Small intestine (tissue), 7 donors: ENCODE measurements around the gene LINC00237. TPM values are rescaled to one million over a fixed set of nuclear protein-coding genes. Genes with fewer than 3 reads are reported as not detected.

Experiments used
- DNase-seq, 2 donors: peaks; one replicate each; pipeline versions ENCODE4 v3.0.0 to v3.0.0-alpha.2; 2013
- FAIRE-seq: peaks from 2 replicates; lab custom pipeline; 2012; peaks lifted over from hg19 to GRCh38; lab: Jason Lieb, UNC
- H3K27ac ChIP-seq, 3 donors: one replicate each; pipeline ENCODE4 v1.5.1; 2013; ENCODE audit warnings: low read length in 2 of 3, mild to moderate bottlenecking in 2 of 3, control low read depth in 1 of 3, inconsistent platforms in 1 of 3, low read depth in 1 of 3, moderate library complexity in 1 of 3
- H3K27me3 ChIP-seq, 3 donors: one replicate each; pipeline ENCODE4 v1.6.1; 2013; ENCODE audit warnings: low read length in 3 of 3, inconsistent platforms in 1 of 3; ENCODE audit not compliant: control insufficient read depth in 3 of 3, insufficient read depth in 3 of 3
- H3K36me3 ChIP-seq, 3 donors: one replicate each; pipeline ENCODE4 v1.6.1; 2013; ENCODE audit warnings: low read length in 3 of 3, inconsistent platforms in 1 of 3, low read depth in 1 of 3, mild to moderate bottlenecking in 1 of 3, moderate library complexity in 1 of 3; ENCODE audit not compliant: control insufficient read depth in 3 of 3, insufficient read depth in 2 of 3
- H3K4me1 ChIP-seq, 3 donors: one replicate each; pipeline ENCODE4 v1.6.1; 2013; ENCODE audit warnings: low read length in 2 of 3, inconsistent platforms in 1 of 3, low read depth in 1 of 3, mild to moderate bottlenecking in 1 of 3, moderate library complexity in 1 of 3; ENCODE audit not compliant: control insufficient read depth in 3 of 3, insufficient read depth in 2 of 3
- H3K4me3 ChIP-seq, 3 donors: one replicate each; pipeline ENCODE4 v1.5.1; 2013; ENCODE audit warnings: low read length in 3 of 3, control low read depth in 1 of 3, inconsistent platforms in 1 of 3, low read depth in 1 of 3, mild to moderate bottlenecking in 1 of 3, moderate library complexity in 1 of 3
- H3K9me3 ChIP-seq, 2 donors: one replicate each; pipeline ENCODE4 v1.6.1; 2013; ENCODE audit warnings: low read depth in 1 of 2, low read length in 1 of 2; ENCODE audit not compliant: control insufficient read depth in 2 of 2, insufficient read depth in 1 of 2
- WGBS, 3 donors: extraction: QIAGEN DNeasy Blood & Tissue Kit; methylation state at CpG; one replicate each; pipeline ENCODE4 v1.1.7; 2013; 5-methylcytosine and 5-hydroxymethylcytosine counted together
- polyA plus RNA-seq, 4 donors: library from polyadenylated mRNA; stranded (reverse) in 3 of 4; unstranded in 1 of 4; fragments of 200-250 nt in 3 of 4; fragments of 120-200 nt in 1 of 4; gene quantifications; one replicate each; pipeline versions ENCODE4 v1.2.1 to v1.2.3, GENCODE V29; 2013
- donor health status: healthy with polysubstance abuse.
- donor health status: control.
- donor health status: control.
- donor health status: Bipolar disorder and iron deficiency.
- donor health status: healthy.

Gene LINC00237
- polyA plus RNA-seq, 4 donors = not detected

DNA sequence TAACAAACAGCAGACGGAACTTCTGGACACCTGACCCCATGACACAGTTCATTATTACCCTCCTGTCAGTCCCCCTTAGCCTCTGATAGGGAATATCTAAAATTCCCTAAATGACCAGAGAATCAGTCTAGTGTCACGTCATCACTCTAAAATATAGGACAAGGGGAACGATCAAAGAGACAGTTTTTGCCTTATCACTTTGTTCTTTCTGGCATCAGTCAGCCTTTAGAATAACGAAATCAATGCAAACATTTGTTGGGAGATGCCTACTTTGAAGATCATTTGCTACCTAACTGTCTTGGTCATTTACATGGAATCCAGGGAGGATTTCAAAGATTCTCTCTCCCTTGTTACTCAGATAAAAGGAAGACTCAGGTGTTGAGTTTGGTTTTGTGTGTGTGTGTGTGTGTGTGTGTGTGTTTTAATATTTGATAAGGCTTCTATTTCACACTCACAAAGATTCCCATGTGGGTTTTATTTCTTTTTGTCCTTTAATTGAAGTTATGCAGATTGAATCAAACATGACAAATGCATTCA lies 28.3 kb downstream of the LINC00237 start:
- no peaks in the 10 kb centered on the region for H3K4me1 ChIP-seq
- WGBS, 3 donors = 58 to 64% (median 61%) methylated on average over 4 of the region's 4 CpGs
- H3K4me3 ChIP-seq = no peak overlapping the region
- no peaks in the 10 kb centered on the region for H3K9me3 ChIP-seq
- no peaks in the 10 kb centered on the region for H3K36me3 ChIP-seq
- H3K27me3 ChIP-seq = no peaks in the 10 kb centered on the region
- FAIRE-seq (no peak), DNase-seq (no peak)
- H3K27ac ChIP-seq = no peak overlapping the region

DNA sequence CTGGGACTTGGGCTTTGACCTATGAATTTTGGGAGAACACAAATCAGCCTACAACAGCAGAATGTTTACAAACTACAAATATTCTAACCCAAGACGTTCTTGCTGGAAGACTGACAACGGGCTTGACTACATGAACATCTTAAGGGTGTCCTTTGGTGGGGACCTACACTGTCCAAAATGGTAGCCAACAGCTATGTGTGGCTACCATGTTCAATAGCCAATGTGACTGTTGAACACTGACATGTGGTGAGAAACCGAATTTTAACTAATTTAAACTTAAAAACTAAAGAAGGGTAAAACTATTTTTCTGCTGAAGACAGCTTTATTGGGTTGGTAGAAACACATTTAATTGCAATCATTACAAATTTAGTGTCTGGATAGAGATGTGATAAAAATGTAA lies 30.1 kb downstream of the LINC00237 start:
- Histone ChIP-seq H3K4me1 (no peaks in the 10 kb centered on the region), H3K36me3 (no peaks in the 10 kb centered on the region), H3K27ac (no peak overlapping the region), H3K27me3 (peaks cover 0 to 3% (median 0%) of the 10 kb centered on the region in 3 donors), H3K9me3 (no peaks in the 10 kb centered on the region), H3K4me3 (no peak overlapping the region)
- no peak for DNase-seq
- whole genome bisulfite sequencing, 3 donors = 71 to 85% (median 72%) methylated on average over 3 of the region's 3 CpGs
- FAIRE-seq = no peak

DNA sequence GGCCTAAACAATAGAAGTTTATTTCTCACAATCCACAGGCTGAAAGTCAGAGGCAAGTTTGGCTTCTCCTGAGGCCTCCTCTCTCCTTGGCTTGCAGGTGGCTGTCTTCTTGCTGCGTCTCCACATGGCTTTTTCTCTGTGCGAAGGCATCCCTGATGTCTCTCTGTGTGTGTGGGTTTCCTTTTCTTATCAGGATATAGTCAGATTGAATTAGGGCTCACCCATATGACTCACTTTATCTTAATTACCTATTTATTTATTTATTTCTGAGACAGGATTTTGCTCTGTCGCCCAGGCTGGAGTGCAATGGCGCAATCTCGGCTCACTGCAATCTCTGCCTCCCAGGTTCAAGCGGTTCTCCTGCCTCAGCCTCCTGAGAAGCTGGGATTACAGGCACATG lies 30.7 kb downstream of the LINC00237 start:
- no peak overlapping the region for H3K4me3 ChIP-seq
- H3K9me3 ChIP-seq = no peaks in the 10 kb centered on the region
- H3K27ac ChIP-seq = no peak overlapping the region
- H3K4me1 ChIP-seq = no peaks in the 10 kb centered on the region
- WGBS, 3 donors = 28 to 81% (median 70%) methylated on average over 6 of the region's 6 CpGs
- DNase-seq = peak in 1 of 2 donors; percentile 8
- no peak for FAIRE-seq
- peaks cover 0 to 3% (median 0%) of the 10 kb centered on the region in 3 donors for H3K27me3 ChIP-seq
- no peaks in the 10 kb centered on the region for H3K36me3 ChIP-seq

DNA sequence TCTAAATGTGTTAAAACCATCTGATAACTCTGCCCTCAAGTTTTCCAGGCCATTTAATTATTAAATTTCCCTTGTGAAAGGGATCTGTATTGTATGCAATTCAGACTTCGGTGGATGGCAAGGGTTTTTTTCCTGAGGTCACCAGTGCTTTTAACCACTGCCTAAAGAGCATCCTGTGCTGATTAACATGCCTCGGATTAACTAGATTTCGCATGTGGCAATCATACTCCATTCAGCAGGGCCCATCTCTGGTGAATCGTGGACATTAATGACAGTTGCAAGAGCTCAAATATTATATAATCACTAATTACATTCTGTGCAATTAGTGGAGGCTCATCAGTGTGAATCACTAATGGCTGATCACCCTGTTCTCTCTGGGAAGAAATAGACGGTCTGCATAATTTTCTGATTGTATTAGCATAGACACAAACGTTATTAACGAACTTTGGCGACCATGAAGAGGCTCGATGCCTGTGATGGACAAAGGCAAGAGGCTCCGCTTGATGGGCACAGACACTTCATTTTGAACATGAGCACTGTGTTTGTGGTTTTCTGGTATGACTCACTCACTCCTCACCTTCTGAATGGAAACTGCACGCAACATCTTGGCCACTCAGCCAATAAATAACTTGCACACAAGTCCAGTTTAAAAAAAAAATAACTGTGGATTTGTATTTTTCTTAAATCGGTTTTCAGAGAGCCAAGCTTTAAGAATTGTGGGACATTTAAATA lies 31.4 kb downstream of the LINC00237 start:
- WGBS, 3 donors = 69 to 80% (median 77%) methylated on average over 12 of the region's 12 CpGs
- DNase-seq (no peak), FAIRE-seq (no peak)
- Histone ChIP-seq H3K27ac (no peak overlapping the region), H3K27me3 (peaks cover 0 to 3% (median 0%) of the 10 kb centered on the region in 3 donors), H3K4me1 (no peaks in the 10 kb centered on the region), H3K9me3 (no peaks in the 10 kb centered on the region), H3K36me3 (no peaks in the 10 kb centered on the region), H3K4me3 (no peak overlapping the region)

DNA sequence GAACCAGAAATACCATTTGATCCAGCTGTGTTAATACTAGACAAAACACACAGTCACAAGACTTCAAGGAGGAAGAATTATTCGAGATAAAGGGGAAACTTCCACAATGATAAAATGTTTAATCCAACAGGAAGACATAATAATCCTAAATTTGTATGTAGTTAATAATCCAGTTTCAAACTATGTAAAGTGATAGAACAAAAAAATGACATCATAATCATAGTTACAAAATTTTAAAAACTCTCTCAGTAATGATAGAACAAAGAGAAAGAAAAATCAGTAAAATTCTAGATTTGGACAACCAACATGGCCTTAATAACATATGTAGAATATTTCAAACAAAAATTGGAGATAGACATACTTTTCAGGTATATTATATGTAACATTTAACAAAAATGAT lies 38.9 kb downstream of the LINC00237 start:
- WGBS, 3 donors = 66 to 74% (median 69%) methylated on average over 1 of the region's 1 CpG
- FAIRE-seq (peak; percentile 77), DNase-seq (no peak)

DNA sequence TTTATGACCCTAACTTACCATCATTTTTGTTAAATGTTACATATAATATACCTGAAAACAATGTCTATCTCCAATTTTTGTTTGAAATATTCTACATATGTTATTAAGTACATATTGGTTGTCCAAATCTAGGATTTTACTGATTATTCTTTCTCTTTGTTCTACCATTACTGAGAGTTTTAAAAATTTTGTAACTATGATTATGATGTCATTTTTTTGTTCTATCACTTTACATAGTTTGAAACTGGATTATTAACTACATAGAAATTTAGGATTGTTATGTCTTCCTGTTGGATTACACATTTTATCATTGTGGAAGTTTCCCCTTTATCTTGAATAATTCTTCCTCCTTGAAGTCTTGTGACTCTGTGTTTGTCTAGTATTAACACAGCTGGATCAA lies 41.2 kb downstream of the LINC00237 start:
- no peaks in the 10 kb centered on the region for H3K36me3 ChIP-seq
- FAIRE-seq = peak; percentile 10

More for the DNA sequence above, 38.9 kb downstream of the LINC00237 start:
- Histone ChIP-seq H3K27me3 (peaks cover 0 to 4% (median 0%) of the 10 kb centered on the region in 3 donors), H3K27ac (no peak overlapping the region), H3K4me1 (no peaks in the 10 kb centered on the region), H3K9me3 (no peaks in the 10 kb centered on the region), H3K36me3 (no peaks in the 10 kb centered on the region), H3K4me3 (no peak overlapping the region)

DNA sequence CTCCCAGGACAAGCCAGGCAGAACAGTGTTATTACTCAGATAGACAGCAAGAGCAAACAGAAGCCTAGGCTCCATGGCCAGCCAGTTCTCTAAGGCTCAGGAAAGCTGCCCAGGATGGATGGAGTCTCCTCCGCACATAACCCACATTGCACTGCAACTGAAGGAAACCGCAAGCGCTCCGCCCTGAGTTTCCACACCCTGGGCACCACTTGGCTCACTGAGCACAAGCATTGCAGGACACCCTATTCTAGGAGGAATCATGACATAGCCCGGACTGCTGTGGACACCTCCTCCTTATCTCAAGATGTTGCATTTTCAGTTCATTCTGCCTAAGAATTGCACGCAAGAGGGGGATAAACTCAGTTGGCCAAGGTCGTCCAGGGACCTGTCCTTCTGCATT lies 42.9 kb downstream of the LINC00237 start:
- Histone ChIP-seq H3K27me3 (peaks cover 0 to 3% (median 0%) of the 10 kb centered on the region in 3 donors), H3K27ac (no peak overlapping the region), H3K36me3 (no peaks in the 10 kb centered on the region), H3K4me1 (no peaks in the 10 kb centered on the region), H3K4me3 (no peak overlapping the region), H3K9me3 (no peaks in the 10 kb centered on the region)
- DNase-seq = no peak
- 80 to 87% (median 85%) methylated on average over 7 of the region's 7 CpGs for WGBS, 3 donors
- FAIRE-seq = no peak

More for the DNA sequence above, 41.2 kb downstream of the LINC00237 start:
- Histone ChIP-seq H3K27ac (no peak overlapping the region), H3K9me3 (no peaks in the 10 kb centered on the region), H3K4me1 (no peaks in the 10 kb centered on the region), H3K4me3 (no peak overlapping the region), H3K27me3 (peaks cover 0 to 3% (median 0%) of the 10 kb centered on the region in 3 donors)
- no peak for DNase-seq

DNA sequence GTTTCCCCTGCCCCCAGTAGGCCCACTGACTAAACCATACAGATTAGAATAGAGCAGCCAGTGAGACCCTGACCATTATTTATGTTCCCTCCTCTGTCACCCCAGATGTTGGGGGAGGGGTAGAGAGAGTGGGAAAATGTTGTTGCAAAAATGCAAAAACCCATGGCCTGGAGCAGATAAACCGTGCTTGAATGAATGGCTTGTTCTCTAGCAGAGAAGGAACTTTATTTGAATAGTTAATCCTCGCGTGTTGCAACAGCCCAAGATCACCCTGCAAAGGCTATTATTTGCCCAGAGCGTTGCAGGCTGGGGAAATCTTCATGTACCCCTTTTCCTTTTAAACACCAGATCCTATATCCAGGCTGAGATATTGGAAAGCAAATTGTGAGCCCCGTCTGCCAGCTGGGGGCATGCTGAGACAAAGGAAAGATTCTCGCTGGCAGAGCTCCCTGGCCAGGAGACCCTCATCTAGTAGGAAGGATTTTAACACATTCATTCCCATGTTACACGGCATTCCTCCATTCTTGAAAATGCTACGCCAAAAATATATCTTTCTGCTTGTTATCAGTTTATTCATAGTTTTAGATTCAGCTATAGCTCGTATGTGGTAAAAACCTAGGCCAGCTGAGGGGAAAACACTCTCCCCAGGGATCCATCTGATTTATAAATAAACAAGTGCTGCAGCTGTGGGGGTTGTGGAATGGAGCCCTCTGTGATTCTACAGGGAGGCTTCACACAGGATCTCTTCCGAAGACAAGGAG lies 53.0 kb downstream of the LINC00237 start:
- no peaks in the 10 kb centered on the region for H3K36me3 ChIP-seq
- H3K9me3 ChIP-seq = no peaks in the 10 kb centered on the region
- H3K4me3 ChIP-seq = no peak overlapping the region
- H3K27ac ChIP-seq = no peak overlapping the region
- WGBS, 3 donors = 28 to 44% (median 37%) methylated on average over 10 of the region's 10 CpGs
- FAIRE-seq (no peak), DNase-seq (peak in 1 of 2 donors; percentile 6)
- no peaks in the 10 kb centered on the region for H3K4me1 ChIP-seq
- H3K27me3 ChIP-seq = no peaks in the 10 kb centered on the region
